GM21619 (cell line): ENCODE data around the gene NUP210.
A peak's percentile ranks its signal among the peaks of the same experiment; 100 is the strongest.

ENCODE experiments used
- ATAC-seq: cut with Tn5 transposase; IDR thresholded peaks from one replicate; pipeline ENCODE4 v1.9.1; 2021; ENCODE audit not compliant: unreplicated experiment

Gene NUP210

DNA sequence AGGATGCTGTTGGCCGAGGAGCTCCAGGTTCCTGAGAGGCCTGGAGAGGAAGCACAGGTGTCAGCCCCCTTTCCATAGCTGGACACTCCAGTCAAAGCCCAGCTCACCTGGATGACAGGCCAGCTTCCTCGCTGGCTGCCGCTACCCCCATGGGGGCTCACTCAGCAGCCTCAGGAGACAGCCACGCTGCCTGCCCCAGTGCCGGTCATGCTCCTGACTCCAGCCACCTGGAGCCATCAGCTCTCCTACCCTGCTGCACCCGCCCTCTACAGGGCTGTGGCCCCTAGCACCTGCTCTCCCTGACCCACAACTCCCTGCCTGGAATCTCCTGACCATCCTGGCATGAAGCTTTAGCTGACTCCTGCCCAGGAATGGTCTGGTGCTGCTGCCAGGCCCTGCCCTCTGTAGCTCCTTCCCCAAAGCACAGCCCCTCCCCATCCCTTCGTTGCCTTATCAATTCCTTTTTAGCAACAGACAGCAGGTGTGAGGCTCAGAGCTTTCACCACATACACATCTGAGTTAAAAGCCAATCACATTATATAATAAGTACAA, 94.2 kb downstream of the NUP210 start:
- no peak for ATAC-seq

DNA sequence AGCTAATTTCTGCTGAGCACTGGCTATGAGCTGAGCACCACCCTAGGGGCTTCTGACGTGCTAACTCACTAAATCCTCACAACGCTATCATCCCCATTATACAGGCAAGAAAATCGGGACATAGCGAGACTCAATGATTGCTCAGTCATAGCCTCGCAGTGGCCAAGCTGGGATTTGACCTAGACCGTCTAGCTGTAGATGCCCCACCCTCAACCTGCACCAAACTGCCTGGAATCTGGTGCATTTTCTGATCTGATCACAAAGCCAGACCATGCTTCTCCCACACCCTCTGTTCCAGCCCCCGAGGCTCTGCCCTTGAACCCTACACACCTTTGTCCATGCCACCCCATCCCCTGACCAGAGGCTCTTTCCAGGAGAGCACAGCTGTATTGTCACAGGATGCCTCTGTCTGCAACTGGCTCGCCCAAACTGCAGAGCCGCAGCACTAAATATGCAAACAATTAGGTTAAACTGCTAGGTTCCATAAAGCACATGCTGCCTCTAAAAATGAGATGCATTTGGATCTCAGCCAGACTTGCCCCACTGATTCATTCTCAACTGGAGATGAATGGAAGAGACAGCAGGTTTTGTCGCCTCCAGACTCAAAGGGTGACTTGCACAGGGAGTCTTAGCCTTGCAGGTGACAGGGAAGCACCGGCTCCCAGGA, 95.2 kb downstream of the NUP210 start:
- ATAC-seq = peak; percentile 44

DNA sequence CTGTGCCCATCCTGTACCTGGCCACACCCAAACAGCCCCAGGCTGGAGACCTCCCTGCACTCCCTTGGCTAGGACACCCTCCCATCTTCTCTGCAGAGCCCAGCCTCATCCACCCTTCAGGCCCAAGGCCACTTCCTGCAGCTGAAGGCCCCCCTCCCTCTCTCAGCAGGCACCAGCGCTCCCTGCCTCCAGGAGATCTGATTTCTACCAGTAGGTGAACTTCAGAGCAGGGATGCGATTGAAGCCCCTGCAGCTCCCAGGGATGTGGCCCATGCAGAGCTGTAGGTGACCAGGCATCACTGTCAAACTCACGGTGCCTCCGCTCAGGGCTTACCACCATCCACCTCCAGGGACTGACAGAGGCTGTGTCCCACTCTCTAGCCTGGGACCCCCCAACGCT, 96.3 kb downstream of the NUP210 start:
- ATAC-seq = no peak

DNA sequence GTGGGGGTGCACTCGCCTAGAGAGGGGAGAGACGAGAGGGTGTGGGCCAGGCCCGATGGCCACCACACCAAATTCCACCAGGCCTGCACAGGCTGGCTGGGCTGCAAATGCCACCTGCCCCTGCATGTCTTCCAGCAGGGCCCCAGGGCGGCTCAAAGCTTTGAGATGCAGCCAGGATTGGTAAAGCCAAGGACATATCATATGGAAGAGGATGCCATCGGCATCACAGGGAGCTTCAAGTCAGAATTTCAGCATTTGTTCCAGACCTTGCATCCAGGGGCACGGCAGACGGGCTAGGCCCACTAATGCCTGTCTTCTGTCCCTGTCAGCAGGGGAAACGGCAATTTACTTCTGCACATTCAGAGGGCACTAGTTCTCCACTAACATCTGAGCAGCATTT, 97.8 kb downstream of the NUP210 start:
- ATAC-seq = no peak

DNA sequence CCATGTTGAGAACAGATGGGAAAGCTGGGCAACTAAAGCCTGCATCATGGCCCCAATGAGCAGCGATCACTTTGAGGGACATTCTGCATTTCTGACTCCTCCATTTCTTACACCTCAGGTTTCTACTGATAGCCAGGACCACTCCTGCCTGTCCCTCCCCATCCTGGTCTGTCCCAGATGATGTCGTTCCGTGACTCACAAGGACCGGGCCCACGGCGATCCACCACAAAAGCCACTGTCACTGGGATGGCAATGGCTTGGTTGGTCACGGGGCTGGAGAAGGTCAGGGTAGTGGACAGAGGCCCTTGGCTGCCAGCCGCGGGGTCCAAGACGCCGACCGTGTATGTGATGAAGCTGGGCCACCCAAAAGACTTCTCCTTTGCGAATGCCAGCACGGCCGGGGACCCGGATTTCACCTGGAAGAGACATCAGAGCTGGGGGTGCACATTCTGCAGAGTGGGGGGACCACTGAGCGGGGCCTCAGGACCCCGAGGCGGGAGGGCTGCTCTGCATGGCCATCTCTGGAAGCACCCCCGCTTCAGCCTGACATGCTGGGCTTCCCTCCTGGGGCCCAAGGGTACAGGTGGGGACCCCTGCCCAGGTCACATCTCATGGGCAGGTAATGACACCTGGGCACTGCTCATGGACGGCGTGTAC, 100.4 kb downstream of the NUP210 start:
- no peak for ATAC-seq

DNA sequence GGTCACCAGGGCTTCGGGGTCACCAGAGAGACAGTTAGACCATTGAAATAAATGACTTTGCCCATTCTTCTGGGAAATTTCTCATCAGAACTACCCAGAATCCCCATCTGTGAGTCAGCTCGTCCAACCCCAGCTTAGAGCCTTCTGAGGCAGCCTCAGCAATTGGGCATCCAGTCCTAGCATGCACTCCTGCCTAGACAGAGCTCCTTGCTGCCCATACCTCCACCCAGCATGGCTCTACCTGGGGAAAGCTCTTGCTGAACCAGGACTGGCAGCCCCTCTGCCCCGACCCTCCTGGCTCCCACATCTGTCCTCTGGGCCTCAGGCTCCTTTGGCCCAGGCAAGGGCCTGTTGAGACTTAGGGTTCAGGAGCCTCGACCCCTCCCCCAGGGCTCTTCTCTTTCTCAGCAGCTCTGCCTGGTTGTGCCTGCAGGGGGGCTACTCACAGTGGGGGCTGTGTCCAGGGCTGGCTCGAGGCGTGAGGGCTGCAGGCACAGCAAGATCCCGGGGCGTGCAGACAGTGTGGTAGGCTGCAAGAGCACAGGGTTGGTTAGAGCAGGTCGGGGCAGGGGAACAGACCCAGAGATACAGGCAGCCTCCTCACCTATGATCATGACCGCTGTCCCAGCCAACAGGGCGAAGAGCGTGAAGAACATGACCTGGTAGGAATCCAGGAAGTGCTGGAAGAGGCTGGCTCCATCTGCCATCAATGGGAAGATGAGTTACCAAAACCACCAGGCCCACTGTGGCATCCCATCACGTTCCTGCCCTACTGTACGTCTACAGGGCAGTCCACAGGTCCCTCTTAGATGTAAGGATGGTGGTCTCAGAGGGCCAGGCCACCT, 101.3 kb downstream of the NUP210 start:
- ATAC-seq = no peak

DNA sequence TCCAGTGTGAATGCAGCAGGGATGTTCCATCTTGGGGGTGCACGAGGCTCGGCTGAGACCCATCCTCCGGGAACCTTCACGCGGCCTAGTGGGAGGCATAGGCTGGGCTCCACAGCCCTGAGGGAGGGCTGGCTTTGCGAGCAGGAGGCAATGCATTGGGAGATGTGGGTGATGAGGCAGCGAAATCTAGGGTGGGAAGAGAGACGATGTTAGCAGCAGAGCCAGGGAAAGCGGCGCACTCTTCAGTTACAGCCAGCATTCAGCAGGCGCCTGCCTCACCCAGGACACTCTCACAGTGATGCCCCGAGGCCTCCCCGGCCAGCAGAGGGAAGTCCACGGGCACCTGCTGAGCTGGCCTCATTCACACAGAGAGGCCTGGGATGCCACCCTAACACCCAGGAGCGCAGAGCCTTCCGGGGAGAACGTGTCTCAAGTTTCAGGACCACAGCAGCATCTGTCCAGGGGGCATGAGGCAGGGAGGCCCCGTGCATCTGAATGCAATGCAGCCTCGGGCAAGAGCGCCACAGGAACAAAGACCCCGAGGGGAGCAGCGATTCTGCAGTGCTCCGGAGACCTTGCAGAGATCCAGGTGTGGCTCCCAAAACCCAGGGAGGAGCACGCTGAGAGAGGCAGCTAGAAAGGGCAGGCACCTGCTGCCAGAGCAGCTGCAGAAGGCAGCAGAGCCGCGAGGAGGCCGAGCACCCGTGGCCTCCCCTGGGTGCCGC, 102.4 kb downstream of the NUP210 start:
- no peak for ATAC-seq

DNA sequence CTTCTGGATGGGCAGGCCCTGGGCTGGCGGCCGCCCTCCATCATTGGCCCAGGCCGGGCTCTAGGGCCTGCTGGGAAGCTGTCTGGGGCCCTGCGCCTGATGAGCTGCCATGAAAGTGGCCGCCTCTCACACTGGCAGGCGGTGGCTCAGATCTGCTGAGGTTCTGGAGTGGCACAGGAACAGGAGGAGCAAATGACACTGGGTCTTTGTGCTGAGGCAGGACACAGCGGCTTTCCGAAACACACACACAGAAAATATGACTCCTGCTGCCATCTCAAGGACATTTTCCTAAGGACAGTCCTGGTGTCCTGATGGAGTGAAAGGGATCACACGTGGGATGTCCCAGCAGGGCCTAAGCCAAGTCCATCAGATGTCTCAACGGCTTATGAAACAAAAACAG, 103.5 kb downstream of the NUP210 start:
- ATAC-seq = no peak

DNA sequence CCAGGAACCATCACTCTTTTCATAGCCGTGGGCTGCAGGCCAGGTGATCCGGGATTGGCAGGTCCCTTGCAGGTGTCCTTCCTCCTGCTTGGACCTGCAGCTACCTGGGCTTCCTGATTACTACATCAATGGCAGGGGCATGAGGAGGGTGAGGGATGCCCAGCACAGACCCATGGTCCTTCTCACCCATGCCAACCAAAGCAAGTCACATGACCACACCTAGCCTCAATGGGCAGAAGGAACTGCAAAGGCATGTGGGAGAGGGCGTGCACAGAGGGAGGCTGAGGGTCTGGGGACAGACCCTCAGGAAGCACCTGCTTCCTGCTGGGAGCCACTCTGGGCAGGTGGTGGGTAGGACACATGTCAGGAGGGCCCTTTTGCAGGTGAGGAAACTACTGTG, 105.2 kb downstream of the NUP210 start:
- ATAC-seq = no peak

DNA sequence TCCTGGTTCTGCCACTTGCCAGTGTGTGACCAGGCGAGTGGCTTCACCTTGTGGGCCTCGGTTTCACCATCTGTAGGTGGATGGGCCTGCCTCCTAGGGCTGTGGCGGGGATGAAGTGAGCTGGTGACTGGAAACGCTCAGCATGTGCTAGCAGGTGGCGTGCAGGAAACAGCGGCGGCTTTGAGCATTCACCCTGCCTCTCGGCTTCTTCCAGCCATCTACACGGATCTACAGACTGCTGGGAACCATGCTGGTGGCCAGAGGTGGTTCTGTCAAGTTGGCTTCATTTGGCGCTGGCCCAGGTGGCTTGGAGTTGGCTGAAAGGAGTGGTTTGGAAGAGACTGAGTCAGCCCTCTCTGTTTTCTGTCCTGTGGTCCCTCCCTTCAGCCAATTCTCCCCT, 106.3 kb downstream of the NUP210 start:
- ATAC-seq = no peak

DNA sequence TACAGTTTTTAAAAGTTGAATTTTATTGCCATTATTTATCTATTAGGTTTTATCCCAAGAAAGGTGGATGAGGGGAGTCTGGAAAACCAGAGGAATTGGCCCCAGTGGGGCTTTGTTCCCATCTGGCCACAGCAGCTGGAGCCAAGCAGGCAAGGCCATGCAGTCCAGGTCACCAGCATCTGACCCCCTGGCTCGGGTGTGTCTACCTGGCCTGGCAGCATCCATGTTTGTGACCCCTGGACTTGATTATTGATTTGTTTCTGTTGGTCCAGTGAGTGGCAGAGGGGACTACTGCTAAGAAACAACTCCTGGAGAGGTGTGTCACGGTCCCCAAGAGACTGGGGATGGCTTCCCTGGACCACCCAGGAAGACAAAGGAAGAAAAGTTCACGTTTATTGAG, 111.1 kb downstream of the NUP210 start:
- ATAC-seq = no peak

DNA sequence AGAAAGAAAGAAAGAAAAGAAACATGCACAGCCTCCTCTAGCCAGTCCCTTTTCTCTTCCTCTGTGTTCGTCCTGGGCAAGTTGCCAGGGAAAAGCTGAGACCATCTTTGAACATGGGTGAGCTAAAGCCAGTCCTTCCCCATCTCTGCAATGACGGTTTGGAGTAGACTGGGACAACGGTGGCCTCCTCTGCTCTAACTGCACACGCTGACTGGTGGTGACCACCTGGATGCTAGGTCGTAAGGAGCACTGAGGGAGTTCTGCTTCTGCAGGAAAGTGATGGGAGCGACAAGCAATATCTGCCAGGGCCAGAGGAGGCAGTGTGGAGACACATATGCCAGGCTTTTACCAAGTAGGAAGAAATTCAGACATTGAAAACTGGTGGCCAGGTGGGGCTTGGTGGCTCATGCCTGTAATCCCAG, 111.7 kb downstream of the NUP210 start:
- peak; percentile 51 for ATAC-seq

DNA sequence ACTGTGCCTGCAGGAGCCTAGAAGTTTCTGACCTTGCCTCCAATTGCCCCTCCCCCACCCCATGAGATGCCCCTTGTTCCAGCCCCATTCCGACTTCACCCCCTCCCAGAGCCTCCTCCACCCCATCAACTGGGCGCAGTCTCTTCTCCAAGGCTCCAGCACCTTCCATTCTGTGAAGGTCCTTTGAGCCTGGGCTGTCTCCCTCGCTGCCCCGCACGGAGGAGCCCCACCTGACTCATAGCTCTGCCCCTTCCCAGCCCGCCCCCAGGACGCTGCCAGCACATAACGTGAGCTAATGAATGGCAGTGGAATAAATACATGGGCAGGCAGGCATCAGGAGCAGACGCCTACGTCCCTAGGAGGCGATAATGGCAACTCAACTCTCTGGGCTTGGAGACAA, 113.1 kb downstream of the NUP210 start:
- no peak for ATAC-seq

DNA sequence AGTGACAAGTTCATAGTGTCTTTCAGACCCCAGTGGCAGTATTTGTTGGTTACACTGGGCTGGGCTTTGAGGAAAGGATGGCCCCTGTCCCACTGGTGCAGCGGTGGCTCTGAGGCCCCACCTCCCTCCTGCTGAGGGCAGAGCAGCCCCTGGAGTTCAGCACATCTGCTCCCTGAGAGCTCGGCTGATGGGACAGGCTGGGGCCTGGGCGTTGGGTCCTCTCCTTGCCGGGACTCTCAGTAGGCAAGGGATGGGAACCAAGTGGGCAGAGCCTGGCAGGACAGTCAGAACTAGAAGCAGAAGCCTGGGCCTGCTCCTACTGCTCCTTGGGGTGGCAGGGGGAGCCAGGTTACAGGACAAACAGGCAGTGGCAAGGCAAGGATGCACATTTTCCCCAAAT, 114.5 kb downstream of the NUP210 start:
- ATAC-seq = no peak

DNA sequence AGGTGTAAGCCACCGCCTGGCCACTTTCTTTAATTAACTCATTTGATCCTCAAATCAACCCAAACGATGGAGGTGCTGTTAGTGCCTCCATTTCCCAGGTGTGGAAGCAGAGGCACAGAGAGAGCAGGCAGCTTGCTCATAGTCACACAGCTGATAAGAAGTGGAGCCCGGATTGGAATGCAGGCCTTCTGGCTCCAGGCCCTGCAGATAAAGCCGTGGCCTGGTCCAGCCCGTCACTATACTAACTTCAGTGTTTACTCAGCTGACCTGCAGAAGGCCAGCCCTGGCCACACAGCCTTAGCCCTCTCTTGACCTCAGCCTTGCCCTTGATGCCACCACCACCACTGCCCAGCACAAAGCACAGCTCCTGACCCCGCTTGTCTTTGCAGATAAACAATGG, 116.7 kb downstream of the NUP210 start:
- no peak for ATAC-seq

DNA sequence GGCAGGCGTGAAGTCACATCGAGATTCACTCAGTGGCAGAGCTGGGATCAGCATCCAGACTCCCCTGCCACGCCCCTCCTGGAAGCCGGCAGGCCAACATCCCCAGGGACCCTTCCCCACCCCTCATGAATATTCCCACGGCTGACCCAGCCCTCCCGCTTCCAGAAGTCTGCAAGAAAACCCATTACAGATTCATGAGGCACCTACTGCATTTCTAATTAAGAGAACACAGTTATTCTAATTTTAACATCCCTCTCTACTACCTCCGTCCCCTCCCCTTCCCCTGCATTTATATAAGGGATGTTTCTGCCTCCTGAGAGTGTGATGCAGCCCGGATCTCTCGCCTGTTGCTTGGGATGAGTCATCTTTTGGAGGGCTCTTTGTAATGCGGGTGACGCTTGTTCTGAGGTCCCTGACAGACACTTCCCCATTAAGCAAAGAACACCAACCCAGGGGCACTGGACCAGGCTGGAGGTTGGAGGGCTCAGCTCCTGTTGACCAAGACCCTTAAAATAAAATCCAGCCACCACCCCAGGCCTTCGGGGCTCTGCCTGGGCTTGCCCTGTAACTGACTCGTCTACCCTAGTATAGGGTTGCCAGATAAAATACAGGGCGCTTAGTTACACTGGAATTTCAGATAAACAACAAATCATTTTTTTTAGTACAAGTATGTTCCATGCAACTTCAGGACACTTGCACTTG, 118.7 kb downstream of the NUP210 start:
- ATAC-seq = peak; percentile 65

DNA sequence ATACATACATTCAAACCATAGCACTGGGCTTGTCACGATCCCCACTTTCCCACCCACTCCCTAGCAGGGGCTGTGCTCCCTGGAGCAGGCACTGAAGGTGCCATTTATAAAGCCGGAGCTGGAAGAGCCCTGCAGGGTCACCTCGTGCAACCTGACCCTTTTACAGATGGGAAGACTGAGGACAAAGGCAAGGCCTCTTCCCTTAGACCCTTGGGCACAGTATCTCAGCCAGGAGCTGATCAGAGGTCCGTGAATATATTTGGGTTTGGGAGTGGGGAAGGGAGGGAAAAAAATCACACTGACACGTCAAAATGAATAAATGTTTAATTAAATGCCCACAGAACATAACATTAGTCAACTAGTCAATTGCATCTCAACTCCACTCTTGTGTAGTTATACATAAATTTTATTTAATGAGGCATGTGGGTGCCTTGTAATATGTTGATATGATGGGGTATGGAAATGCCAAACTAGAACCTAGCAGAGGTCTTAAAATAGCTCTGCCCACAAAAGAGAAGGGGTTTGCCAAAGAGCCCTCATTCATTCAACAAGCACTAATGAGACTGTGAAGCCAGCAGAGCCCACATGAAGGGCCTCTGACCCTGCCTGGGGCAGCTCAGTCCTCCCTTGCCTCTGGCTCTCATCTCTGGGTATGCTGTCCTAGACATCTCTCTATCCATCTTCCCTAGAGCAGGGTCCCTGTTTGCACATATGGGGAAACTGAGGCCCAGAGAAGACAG, 119.4 kb downstream of the NUP210 start:
- no peak for ATAC-seq

DNA sequence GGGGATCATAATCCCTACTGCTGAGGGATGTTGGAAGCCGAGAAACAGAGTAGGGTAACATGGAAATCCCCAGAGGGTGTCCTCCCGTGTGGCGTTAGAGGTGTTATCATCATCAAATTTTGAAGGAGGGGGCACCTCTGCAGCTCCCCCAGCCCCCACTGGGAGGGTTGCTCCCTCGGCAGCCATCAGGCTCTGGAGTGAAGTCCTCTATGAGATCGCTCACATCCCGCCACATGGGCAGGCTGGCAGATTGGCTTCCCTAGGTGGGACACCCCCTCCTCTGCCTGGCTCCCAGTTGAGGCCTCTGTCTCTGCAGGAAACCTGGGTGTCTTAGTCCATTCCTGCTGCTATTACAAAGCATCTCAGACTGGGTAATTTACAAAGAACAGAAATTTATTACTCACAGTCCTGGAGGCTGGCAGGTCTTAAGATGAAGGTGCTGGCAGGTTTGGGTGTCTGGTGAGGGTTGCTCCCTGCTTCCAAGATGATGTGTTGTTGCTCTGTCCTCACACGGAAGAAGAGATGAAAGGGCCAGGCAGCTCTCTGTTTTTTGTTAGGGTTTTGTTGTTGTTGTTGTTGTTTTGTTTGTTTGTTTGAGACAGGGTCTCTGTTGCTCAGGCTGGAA, 120.5 kb downstream of the NUP210 start:
- ATAC-seq = no peak

DNA sequence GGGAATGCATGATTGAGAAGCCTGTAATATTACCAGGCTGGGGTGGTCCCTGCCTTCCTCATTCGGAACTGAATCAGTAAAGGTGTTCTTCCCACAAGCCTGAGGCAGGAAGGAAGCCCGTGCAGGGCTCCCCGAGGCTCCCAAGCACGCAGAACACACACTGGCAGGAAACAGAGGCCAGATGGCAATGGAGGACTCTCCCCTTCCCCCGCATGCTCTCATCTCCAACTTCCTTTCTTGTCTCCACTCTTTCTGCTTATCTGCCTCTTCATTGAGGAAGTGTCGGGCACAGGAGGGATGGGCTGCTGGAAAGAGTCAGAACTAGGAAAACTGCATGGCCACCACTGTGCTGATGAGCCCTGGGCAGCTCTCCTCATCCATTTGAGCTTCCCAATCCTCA, 123.5 kb downstream of the NUP210 start:
- ATAC-seq = no peak
